PC-3 (cell line): ENCODE data around the gene C8B. TPM values are rescaled to one million over a fixed set of nuclear protein-coding genes. Genes with fewer than 3 reads are reported as not detected.

Source experiments
- ATAC-seq: fragments of 200-7000 bp; cut with Tn5 transposase; 2 replicates; pipeline ENCODE4 v1.9.1; 2020; ENCODE audit warnings: mild to moderate bottlenecking, moderate library complexity
- BruUV-seq: library from RNA; stranded (reverse); fragments of 400-500 nt; replicated peaks from 2 replicates; lab custom pipeline; 2021; lab: Mats Ljungman, UMichigan
- CTCF ChIA-PET: fragments of 300-600 bp; sonication (Branson Sonifier 250); formaldehyde crosslinking; loops from one replicate; lab custom pipeline; 2022; ENCODE audit warnings: antibody characterized with exemption; lab: Charles Lee
- POLR2A ChIA-PET: fragments of 300-600 bp; sonication (Branson Sonifier 250); formaldehyde crosslinking; loops from one replicate; lab custom pipeline; 2022; ENCODE audit warnings: antibody characterized with exemption; ENCODE audit not compliant: unreplicated experiment; lab: Charles Lee
- DNase-seq: peaks from one replicate; pipeline ENCODE4 v3.0.0-alpha.2; 2015
- H2AFZ ChIP-seq: fragments of 300-600 bp; sonication (generic); 2 replicates; pipeline ENCODE4 v1.6.0; 2016; ENCODE audit warnings: antibody characterized with exemption, low read length
- H3F3A ChIP-seq: fragments of 300-600 bp; sonication (generic); one replicate; pipeline ENCODE4 v1.6.0; 2017; ENCODE audit warnings: antibody characterized with exemption, low read length, control low read depth, mild to moderate bottlenecking; ENCODE audit not compliant: unreplicated experiment
- H3K27ac ChIP-seq: fragments of 300-600 bp; sonication (generic); 2 replicates; pipeline ENCODE4 v1.5.1; 2016; ENCODE audit warnings: mild to moderate bottlenecking, low read length
- H3K27me3 ChIP-seq: fragments of 300-600 bp; sonication (generic); 2 replicates; pipeline ENCODE4 v1.6.1; 2016; ENCODE audit warnings: low read length, mixed read lengths
- H3K36me3 ChIP-seq: fragments of 300-600 bp; sonication (generic); 2 replicates; pipeline ENCODE4 v1.6.1; 2016; ENCODE audit warnings: low read depth, mixed run types, low read length, mixed read lengths
- H3K4me1 ChIP-seq: fragments of 300-600 bp; sonication (generic); 2 replicates; pipeline ENCODE4 v1.5.1; 2016; ENCODE audit warnings: low read length; ENCODE audit not compliant: insufficient read depth
- H3K4me2 ChIP-seq: fragments of 300-600 bp; sonication (generic); 2 replicates; pipeline ENCODE4 v1.6.0; 2016; ENCODE audit warnings: low read length
- H3K4me3 ChIP-seq: fragments of 300-600 bp; sonication (generic); 2 replicates; pipeline ENCODE4 v1.5.1; 2016; ENCODE audit warnings: mild to moderate bottlenecking, low read length, mixed read lengths
- H3K79me2 ChIP-seq: fragments of 300-600 bp; sonication (generic); 2 replicates; pipeline ENCODE4 v1.6.1; 2017; ENCODE audit warnings: low read length, mixed read lengths
- H3K9ac ChIP-seq: fragments of 300-600 bp; sonication (generic); 2 replicates; pipeline ENCODE4 v1.6.0; 2016; ENCODE audit warnings: mild to moderate bottlenecking, low read length
- H3K9me2 ChIP-seq: fragments of 300-600 bp; sonication (generic); replicated peaks from 2 replicates; pipeline ENCODE4 v1.6.1; 2016; ENCODE audit warnings: mixed run types, low read length, mixed read lengths
- H3K9me3 ChIP-seq: fragments of 300-600 bp; sonication (generic); 2 replicates; pipeline ENCODE4 v1.6.1; 2016; ENCODE audit warnings: low read length, mixed read lengths
- H4K20me1 ChIP-seq: fragments of 300-600 bp; sonication (generic); 2 replicates; pipeline ENCODE4 v1.6.1; 2016; ENCODE audit warnings: low read length, mixed read lengths
- CTCF ChIP-seq: fragments of 300-600 bp; sonication (generic); conservative IDR thresholded peaks from 2 replicates; pipeline ENCODE4 v1.5.1; 2017; ENCODE audit warnings: antibody characterized with exemption, low read depth, mild to moderate bottlenecking, low read length
- EZH2 ChIP-seq: fragments of 300-600 bp; sonication (generic); IDR thresholded peaks from one replicate; pipeline ENCODE4 v1.6.1; 2017; ENCODE audit warnings: antibody characterized with exemption, mild to moderate bottlenecking, low read length; ENCODE audit not compliant: unreplicated experiment
- EZH2phosphoT487 ChIP-seq: fragments of 300-600 bp; sonication (generic); IDR thresholded peaks from 2 replicates; pipeline ENCODE4 v1.6.1; 2018; ENCODE audit warnings: mild to moderate bottlenecking, antibody characterized with exemption, low read length, borderline replicate concordance
- intact Hi-C: fragments of 100-400 bp; cut with micrococcal nuclease; formaldehyde crosslinking; loops from 2 replicates; pipeline ENCODE4 v1.9.0; 2023
- total RNA-seq: library from RNA; depleted of rRNA; stranded (reverse); fragments of >200 nt; gene quantifications from 2 replicates; pipeline ENCODE4 v1.2.3, GENCODE V29; 2014

Gene C8B
- total RNA-seq, 1 experiment from 2014 or later = not detected

GRCh38 chr1:56972976-56973375, 7.2 kb upstream of the C8B start:
- Histone ChIP-seq H3K4me1 (no peaks in the 10 kb centered on the region), H3K79me2 (no peaks in the 10 kb centered on the region), H3K9me3 (no peaks in the 10 kb centered on the region), H3K4me3 (no peak overlapping the region), H3K36me3 (no peaks in the 10 kb centered on the region), H3K9ac (no peak overlapping the region), H3K27me3 (peaks cover 25% of the 10 kb centered on the region), H2AFZ (no peak overlapping the region), H3K9me2 (no peaks in the 10 kb centered on the region), H3K27ac (no peak overlapping the region), H3F3A (no peaks in the 10 kb centered on the region), H4K20me1 (no peaks in the 10 kb centered on the region), H3K4me2 (no peak overlapping the region)
- no peak for TF ChIP-seq EZH2phosphoT487
- no peak for TF ChIP-seq EZH2
- no peak for TF ChIP-seq CTCF
- no peak for DNase-seq
- ATAC-seq = no peak
- intact Hi-C loops = no loop called here
- BruUV-seq = no TSS peak
- ChIA-PET POLR2A (no interaction called here), CTCF (no interaction called here)

- ATAC-seq = no peak
- TF ChIP-seq EZH2 = no peak
Measured at GRCh38 chr1:56970280-56970679, 4.5 kb upstream of the C8B start.

GRCh38 chr1:56968878-56969495, 3.2 kb upstream of the C8B start:
- no peak overlapping the region for H3K27ac ChIP-seq
- no peaks in the 10 kb centered on the region for H3F3A ChIP-seq
- H4K20me1 ChIP-seq = no peaks in the 10 kb centered on the region
- no peaks in the 10 kb centered on the region for H3K9me2 ChIP-seq
- no peak for TF ChIP-seq EZH2phosphoT487
- no peak for TF ChIP-seq EZH2
- no peak for TF ChIP-seq CTCF
- ATAC-seq (no peak), DNase-seq (no peak)
- no peak overlapping the region for H2AFZ ChIP-seq
- POLR2A ChIA-PET = no interaction called here
- BruUV-seq = no TSS peak
- CTCF ChIA-PET = no interaction called here
- no peaks in the 10 kb centered on the region for H3K36me3 ChIP-seq
- H3K4me3 ChIP-seq = no peak overlapping the region
- H3K4me1 ChIP-seq = no peaks in the 10 kb centered on the region
- no peaks in the 10 kb centered on the region for H3K9me3 ChIP-seq
- no peak overlapping the region for H3K9ac ChIP-seq
- H3K79me2 ChIP-seq = no peaks in the 10 kb centered on the region
- peaks cover 32% of the 10 kb centered on the region for H3K27me3 ChIP-seq
- intact Hi-C loops = no loop called here
- no peak overlapping the region for H3K4me2 ChIP-seq

More at GRCh38 chr1:56970280-56970679, 4.5 kb upstream of the C8B start:
- H3K4me2 ChIP-seq = no peak overlapping the region
- intact Hi-C loops = no loop called here
- H3K9me3 ChIP-seq = no peaks in the 10 kb centered on the region
- H3F3A ChIP-seq = no peaks in the 10 kb centered on the region
- no peak overlapping the region for H3K27ac ChIP-seq
- no peaks in the 10 kb centered on the region for H4K20me1 ChIP-seq
- H3K9ac ChIP-seq = no peak overlapping the region
- peaks cover 21% of the 10 kb centered on the region for H3K27me3 ChIP-seq
- no peak for DNase-seq
- H3K36me3 ChIP-seq = no peaks in the 10 kb centered on the region
- H3K4me3 ChIP-seq = no peak overlapping the region
- no peaks in the 10 kb centered on the region for H3K4me1 ChIP-seq
- no peaks in the 10 kb centered on the region for H3K9me2 ChIP-seq
- no TSS peak for BruUV-seq
- H3K79me2 ChIP-seq = no peaks in the 10 kb centered on the region
- ChIA-PET POLR2A (no interaction called here), CTCF (no interaction called here)
- H2AFZ ChIP-seq = no peak overlapping the region
